ENCODE measurements around the gene FCRL3. TPM values are rescaled to one million over a fixed set of nuclear protein-coding genes. Genes with fewer than 3 reads are reported as not detected.

Gene FCRL3
- total RNA-seq, 1 experiment from 2014 or later: not detected

DNA sequence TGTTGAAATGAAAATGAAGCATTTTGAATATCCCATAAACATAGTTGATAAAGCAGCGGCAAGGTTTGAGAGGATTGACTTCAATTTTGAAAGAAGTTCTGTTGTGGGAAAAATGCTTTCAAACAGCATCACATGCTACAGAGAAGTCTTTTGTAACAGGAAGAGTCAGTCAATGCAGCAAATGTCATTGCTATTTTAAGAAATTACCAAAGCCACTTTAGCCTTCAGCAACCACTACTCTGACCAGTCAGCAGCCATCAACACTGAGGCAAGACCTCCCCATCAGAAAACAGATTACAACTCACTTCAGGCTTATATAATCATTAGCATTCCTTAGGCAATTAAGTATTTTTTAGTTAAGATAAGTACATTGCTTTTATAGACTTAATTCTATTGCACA lies 33.8 kb upstream of the FCRL3 start:
- BruUV-seq (replicated peaks): no TSS peak
- intact Hi-C loops (cut with micrococcal nuclease; ENCODE audit: unreplicated experiment): no loop called here
- no peak for DNase-seq (ENCODE audit: low spot score)
- Histone ChIP-seq H3K4me3 (ENCODE audit: low read depth, low read length, poor library complexity, severe bottlenecking) (no peak overlapping the region), H3K9me3 (ENCODE audit: low read depth, low read length, poor library complexity, severe bottlenecking) (no peaks in the 10 kb centered on the region), H3K27ac (ENCODE audit: low read depth, low read length, poor library complexity, severe bottlenecking) (no peak overlapping the region), H3K4me1 (ENCODE audit: insufficient read depth, low read length, poor library complexity, severe bottlenecking) (no peaks in the 10 kb centered on the region), H3K36me3 (ENCODE audit: insufficient read depth, low read length, poor library complexity, severe bottlenecking) (no peaks in the 10 kb centered on the region), H3K27me3 (replicated peaks; ENCODE audit: insufficient read depth, low read depth, low read length, poor library complexity) (no peaks in the 10 kb centered on the region)
- ChIA-PET CTCF (no interaction called here), POLR2A (ENCODE audit: low non-redundant PET) (no interaction called here)
- TF ChIP-seq, protein P1, sequence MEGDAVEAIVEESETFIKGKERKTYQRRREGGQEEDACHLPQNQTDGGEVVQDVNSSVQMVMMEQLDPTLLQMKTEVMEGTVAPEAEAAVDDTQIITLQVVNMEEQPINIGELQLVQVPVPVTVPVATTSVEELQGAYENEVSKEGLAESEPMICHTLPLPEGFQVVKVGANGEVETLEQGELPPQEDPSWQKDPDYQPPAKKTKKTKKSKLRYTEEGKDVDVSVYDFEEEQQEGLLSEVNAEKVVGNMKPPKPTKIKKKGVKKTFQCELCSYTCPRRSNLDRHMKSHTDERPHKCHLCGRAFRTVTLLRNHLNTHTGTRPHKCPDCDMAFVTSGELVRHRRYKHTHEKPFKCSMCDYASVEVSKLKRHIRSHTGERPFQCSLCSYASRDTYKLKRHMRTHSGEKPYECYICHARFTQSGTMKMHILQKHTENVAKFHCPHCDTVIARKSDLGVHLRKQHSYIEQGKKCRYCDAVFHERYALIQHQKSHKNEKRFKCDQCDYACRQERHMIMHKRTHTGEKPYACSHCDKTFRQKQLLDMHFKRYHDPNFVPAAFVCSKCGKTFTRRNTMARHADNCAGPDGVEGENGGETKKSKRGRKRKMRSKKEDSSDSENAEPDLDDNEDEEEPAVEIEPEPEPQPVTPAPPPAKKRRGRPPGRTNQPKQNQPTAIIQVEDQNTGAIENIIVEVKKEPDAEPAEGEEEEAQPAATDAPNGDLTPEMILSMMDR (conservative IDR thresholded peaks at IDR 0.05; ENCODE audit: low read depth, low read length): no peak
- no peak for TF ChIP-seq EZH2 (IDR thresholded peaks at IDR 0.05; ENCODE audit: borderline replicate concordance, low read depth, low read length, poor library complexity, severe bottlenecking)

DNA sequence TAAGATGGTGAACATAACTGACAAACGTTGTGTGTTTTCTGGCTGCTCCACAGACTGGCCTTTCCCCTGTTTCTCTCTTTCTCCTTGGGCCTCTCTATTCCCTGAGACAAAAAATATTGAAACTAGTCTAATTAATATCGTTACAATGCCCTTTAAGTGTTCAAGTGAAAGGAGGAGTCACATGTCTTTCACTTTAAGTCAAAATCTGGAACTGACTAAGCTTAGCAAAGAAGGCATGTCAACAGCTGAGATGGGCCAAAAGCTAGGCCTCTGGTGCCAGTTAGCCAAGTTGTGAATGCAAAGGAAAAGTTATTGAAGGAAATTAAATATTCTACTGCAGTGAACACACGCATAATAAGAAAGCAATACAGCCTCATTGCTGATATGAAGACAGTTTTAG lies 32.2 kb upstream of the FCRL3 start:
- Histone ChIP-seq H3K4me1 (ENCODE audit: insufficient read depth, low read length, poor library complexity, severe bottlenecking) (no peaks in the 10 kb centered on the region), H3K36me3 (ENCODE audit: insufficient read depth, low read length, poor library complexity, severe bottlenecking) (no peaks in the 10 kb centered on the region), H3K27ac (ENCODE audit: low read depth, low read length, poor library complexity, severe bottlenecking) (no peak overlapping the region), H3K27me3 (replicated peaks; ENCODE audit: insufficient read depth, low read depth, low read length, poor library complexity) (no peaks in the 10 kb centered on the region), H3K4me3 (ENCODE audit: low read depth, low read length, poor library complexity, severe bottlenecking) (no peak overlapping the region), H3K9me3 (ENCODE audit: low read depth, low read length, poor library complexity, severe bottlenecking) (no peaks in the 10 kb centered on the region)
- BruUV-seq (replicated peaks): no TSS peak
- ChIA-PET CTCF (no interaction called here), POLR2A (ENCODE audit: low non-redundant PET) (no interaction called here)
- DNase-seq (ENCODE audit: low spot score): no peak
- intact Hi-C loops (cut with micrococcal nuclease; ENCODE audit: unreplicated experiment): no loop called here
- no peak for TF ChIP-seq EZH2 (IDR thresholded peaks at IDR 0.05; ENCODE audit: borderline replicate concordance, low read depth, low read length, poor library complexity, severe bottlenecking)
- TF ChIP-seq, protein P1 (conservative IDR thresholded peaks at IDR 0.05; ENCODE audit: low read depth, low read length): no peak

DNA sequence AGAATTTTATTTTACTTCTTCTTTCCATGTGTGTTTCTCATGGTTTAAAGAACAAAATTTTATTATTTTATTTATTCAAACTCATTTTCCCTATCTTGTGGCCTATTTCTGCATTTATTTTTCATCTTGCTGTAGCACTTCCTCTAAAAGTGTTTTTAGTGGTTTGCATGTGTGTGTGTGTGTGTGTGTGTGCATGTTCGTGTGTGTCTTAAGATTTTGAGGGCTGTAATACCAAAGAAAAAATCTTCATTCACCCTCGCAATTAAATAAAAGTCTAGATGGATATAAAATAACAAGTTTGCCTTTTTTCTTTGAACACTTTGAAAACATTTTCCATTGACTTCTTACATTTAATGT lies 24.6 kb upstream of the FCRL3 start:
- Histone ChIP-seq H3K27me3 (replicated peaks; ENCODE audit: insufficient read depth, low read depth, low read length, poor library complexity) (no peaks in the 10 kb centered on the region), H3K9me3 (ENCODE audit: low read depth, low read length, poor library complexity, severe bottlenecking) (peaks cover 4% of the 10 kb centered on the region), H3K4me1 (ENCODE audit: insufficient read depth, low read length, poor library complexity, severe bottlenecking) (no peaks in the 10 kb centered on the region), H3K27ac (ENCODE audit: low read depth, low read length, poor library complexity, severe bottlenecking) (no peak overlapping the region), H3K4me3 (ENCODE audit: low read depth, low read length, poor library complexity, severe bottlenecking) (no peak overlapping the region), H3K36me3 (ENCODE audit: insufficient read depth, low read length, poor library complexity, severe bottlenecking) (no peaks in the 10 kb centered on the region)
- CTCF ChIA-PET: no interaction called here
- DNase-seq (ENCODE audit: low spot score): no peak
- no peak for TF ChIP-seq EZH2 (IDR thresholded peaks at IDR 0.05; ENCODE audit: borderline replicate concordance, low read depth, low read length, poor library complexity, severe bottlenecking)
- TF ChIP-seq, protein P1 (conservative IDR thresholded peaks at IDR 0.05; ENCODE audit: low read depth, low read length): no peak
- no TSS peak for BruUV-seq (replicated peaks)
- intact Hi-C loops (cut with micrococcal nuclease; ENCODE audit: unreplicated experiment): no loop called here
- POLR2A ChIA-PET (ENCODE audit: low non-redundant PET): no interaction called here
